HG02938 (cell line): Measurements from ENCODE around the gene TMC8.
"Not testable (repeated sequence)": the region's sequence is repeated elsewhere in the genome, so short reads cannot be mapped to it uniquely, and the experiment has no call there.

Experiments used
- ATAC-seq: cut with Tn5 transposase; IDR thresholded peaks from one replicate; pipeline ENCODE4 v1.9.1; 2021; ENCODE audit warnings: mild to moderate bottlenecking, moderate library complexity; ENCODE audit not compliant: unreplicated experiment

Gene TMC8

GRCh38 chr17:78108726-78109488 lies 21.7 kb upstream of the TMC8 start:
- ATAC-seq, result no peak

- no peak for ATAC-seq
Observed at GRCh38 chr17:78109489-78109761, 21.1 kb upstream of the TMC8 start.

- ATAC-seq, result no peak
Observed at GRCh38 chr17:78110363-78111015, 20.1 kb upstream of the TMC8 start.

GRCh38 chr17:78111016-78111726 lies 19.4 kb upstream of the TMC8 start:
- ATAC-seq, result no peak

- no peak for ATAC-seq
Observed at GRCh38 chr17:78111727-78112517, 18.6 kb upstream of the TMC8 start.

- ATAC-seq, result no peak
Observed at GRCh38 chr17:78112518-78113471, 17.8 kb upstream of the TMC8 start.

GRCh38 chr17:78113804-78114785 lies 16.5 kb upstream of the TMC8 start:
- no peak for ATAC-seq

- ATAC-seq, result no peak
Observed at GRCh38 chr17:78114831-78115723, 15.5 kb upstream of the TMC8 start.

- not testable (repeated sequence) for ATAC-seq
Observed at GRCh38 chr17:78115803-78116202, 14.8 kb upstream of the TMC8 start.

- no peak for ATAC-seq
Observed at GRCh38 chr17:78116411-78116810, 14.2 kb upstream of the TMC8 start.

- no peak for ATAC-seq
Observed at GRCh38 chr17:78117027-78117981, 13.3 kb upstream of the TMC8 start.

GRCh38 chr17:78118801-78119241 lies 11.8 kb upstream of the TMC8 start:
- ATAC-seq, result no peak

- ATAC-seq, result no peak
Observed at GRCh38 chr17:78120537-78120936, 10.0 kb upstream of the TMC8 start.

GRCh38 chr17:78120971-78121800 lies 9.4 kb upstream of the TMC8 start:
- ATAC-seq, result no peak

GRCh38 chr17:78121801-78122215 lies 8.8 kb upstream of the TMC8 start:
- no peak for ATAC-seq
